8988T (cell line): ENCODE data around the gene UBTD2.
"Not testable (repeated sequence)": the region's sequence is repeated elsewhere in the genome, so short reads cannot be mapped to it uniquely, and the experiment has no call there.

Source experiments
- DNase-seq: peaks from one replicate; pipeline ENCODE4 v3.0.0; 2011

UBTD2 gene

GRCh38 chr5:172245046-172245445, 38.5 kb downstream of the UBTD2 start:
- DNase-seq, result no peak

GRCh38 chr5:172243302-172243701, 40.3 kb downstream of the UBTD2 start:
- DNase-seq, result no peak

GRCh38 chr5:172238334-172238733, 45.2 kb downstream of the UBTD2 start:
- no peak for DNase-seq

- no peak for DNase-seq
Observed at GRCh38 chr5:172235827-172236736, 47.5 kb downstream of the UBTD2 start.

GRCh38 chr5:172235132-172235780, 48.3 kb downstream of the UBTD2 start:
- no peak for DNase-seq

- DNase-seq, result no peak
Observed at GRCh38 chr5:172234031-172234430, 49.5 kb downstream of the UBTD2 start.

- no peak for DNase-seq
Observed at GRCh38 chr5:172229904-172230303, 53.7 kb downstream of the UBTD2 start.

GRCh38 chr5:172224996-172225395, 58.6 kb downstream of the UBTD2 start:
- no peak for DNase-seq

- no peak for DNase-seq
Observed at GRCh38 chr5:172223901-172224873, 59.4 kb downstream of the UBTD2 start.

- DNase-seq, result no peak
Observed at GRCh38 chr5:172219296-172219695, 64.3 kb downstream of the UBTD2 start.

- no peak for DNase-seq
Observed at GRCh38 chr5:172216345-172216744, 67.2 kb downstream of the UBTD2 start.

GRCh38 chr5:172213126-172213525, 70.4 kb downstream of the UBTD2 start:
- no peak for DNase-seq

- no peak for DNase-seq
Observed at GRCh38 chr5:172211676-172212075, 71.9 kb downstream of the UBTD2 start.

- no peak for DNase-seq
Observed at GRCh38 chr5:172209714-172210113, 73.8 kb downstream of the UBTD2 start.

- no peak for DNase-seq
Observed at GRCh38 chr5:172207511-172207910, 76.1 kb downstream of the UBTD2 start.

GRCh38 chr5:172205984-172206383, 77.6 kb downstream of the UBTD2 start:
- not testable (repeated sequence) for DNase-seq

- no peak for DNase-seq
Observed at GRCh38 chr5:172200476-172200875, 83.1 kb downstream of the UBTD2 start.

GRCh38 chr5:172199446-172199845, 84.1 kb downstream of the UBTD2 start:
- no peak for DNase-seq

GRCh38 chr5:172197775-172198174, 85.8 kb downstream of the UBTD2 start:
- DNase-seq, result not testable (repeated sequence)

GRCh38 chr5:172194985-172195774, 88.4 kb downstream of the UBTD2 start:
- no peak for DNase-seq

- DNase-seq, result no peak
Observed at GRCh38 chr5:172193872-172194271, 89.7 kb downstream of the UBTD2 start, which contains the start of gene EFCAB9. TSS of gene EFCAB9 (plus strand) at chr5:172194172. CDS start at chr5:172194173, 1 bp downstream.

GRCh38 chr5:172189693-172190296, 93.8 kb downstream of the UBTD2 start:
- DNase-seq, result no peak
